Islet of Langerhans (tissue), 1 donor: ENCODE measurements around the gene IL11.

ENCODE experiments used
- FAIRE-seq: peaks from one replicate; lab custom pipeline; 2011; peaks lifted over from hg19 to GRCh38; lab: Jason Lieb, UNC

Gene IL11

GRCh38 chr19:55372316-55373081 is 2.2 kb upstream of the IL11 start:
- FAIRE-seq = no peak

- no peak for FAIRE-seq
Measured at GRCh38 chr19:55369653-55370304, 484 bp downstream of the IL11 start.

- no peak for FAIRE-seq
Measured at GRCh38 chr19:55368701-55369563, 1.3 kb downstream of the IL11 start.

- FAIRE-seq = no peak
Measured at GRCh38 chr19:55368106-55368505, 2.2 kb downstream of the IL11 start.

- FAIRE-seq = no peak
Measured at GRCh38 chr19:55366790-55367189, 3.5 kb downstream of the IL11 start.

DNA sequence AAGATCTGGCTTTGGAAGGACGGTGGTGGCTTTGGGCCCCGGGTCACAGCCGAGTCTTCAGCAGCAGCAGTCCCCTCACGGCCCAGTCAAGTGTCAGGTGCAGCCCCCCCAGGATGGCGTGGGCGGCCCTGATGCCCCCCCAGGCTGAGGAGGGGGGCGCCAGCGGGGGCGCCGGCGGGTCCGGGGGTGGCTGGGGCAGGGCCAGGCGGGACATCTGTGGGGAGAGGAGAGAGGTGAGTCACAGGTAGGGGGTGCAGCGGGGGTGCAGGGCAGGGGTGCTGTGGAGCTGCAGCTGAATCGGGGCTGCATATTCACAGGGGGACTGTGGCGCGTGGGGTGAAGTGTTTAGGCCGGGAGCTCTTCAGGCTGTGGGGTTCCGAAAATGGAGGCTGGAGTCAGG is 4.3 kb downstream of the IL11 start:
- FAIRE-seq = no peak

DNA sequence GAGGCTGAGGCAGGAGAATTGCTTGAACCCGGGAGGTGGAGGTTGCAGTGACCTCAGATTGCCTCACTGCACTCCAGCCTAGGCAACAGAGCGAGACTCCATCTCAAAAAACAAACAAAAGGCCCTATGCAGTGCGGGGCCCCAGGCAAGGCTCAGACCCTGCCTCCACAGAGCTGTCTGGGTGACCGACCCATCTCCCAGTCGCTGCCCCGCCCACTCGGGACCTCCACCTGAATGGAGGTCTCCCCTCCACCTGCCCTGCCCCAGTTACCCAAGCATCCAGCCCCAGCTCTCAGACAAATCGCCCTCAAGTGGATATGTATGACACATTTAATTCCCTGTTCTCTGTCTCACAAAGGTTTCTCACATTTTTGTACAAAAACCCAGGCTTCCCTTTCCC is 5.0 kb downstream of the IL11 start:
- no peak for FAIRE-seq

DNA sequence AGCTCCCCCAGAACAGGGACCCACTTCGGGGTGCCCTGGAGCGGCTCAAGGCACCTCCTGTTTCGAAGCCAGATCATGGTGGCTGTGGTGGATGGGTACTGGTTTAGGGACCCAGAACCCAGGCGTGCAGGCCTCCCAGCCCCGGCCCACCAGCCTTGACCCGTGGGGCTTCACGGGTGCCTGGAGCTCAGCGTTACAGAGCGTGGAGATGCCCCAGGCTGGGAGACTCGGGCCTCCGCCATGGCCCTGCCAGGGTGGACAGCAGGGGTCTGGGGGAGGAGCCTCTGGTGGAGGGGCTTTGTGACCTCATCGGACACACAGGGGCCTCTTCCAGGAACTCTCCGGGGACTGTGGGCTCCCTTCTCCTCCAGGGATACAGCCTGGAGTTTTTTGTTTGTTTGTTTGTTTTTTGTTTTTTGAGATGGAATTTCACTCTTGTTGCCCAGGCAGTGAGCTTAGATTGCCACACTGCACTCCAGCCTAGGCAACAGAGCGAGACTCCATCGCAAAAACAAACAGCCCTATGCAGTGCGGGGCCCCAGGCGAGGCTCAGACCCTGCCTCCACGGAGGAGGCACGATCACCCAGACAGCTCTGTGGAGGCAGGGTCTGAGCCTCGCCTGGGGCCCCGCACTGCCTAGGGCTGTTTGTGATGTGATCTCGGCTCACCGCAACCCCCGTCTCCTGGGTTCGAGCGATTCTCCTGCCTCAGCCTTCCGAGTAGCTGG is 7.1 kb downstream of the IL11 start, which contains the start of gene GARIN5B:
Gene GARIN5B (minus strand): TSS at position 271 of the 727 bp plus-strand sequence. CDS start 194 bp downstream, at position 77.
- FAIRE-seq = no peak

DNA sequence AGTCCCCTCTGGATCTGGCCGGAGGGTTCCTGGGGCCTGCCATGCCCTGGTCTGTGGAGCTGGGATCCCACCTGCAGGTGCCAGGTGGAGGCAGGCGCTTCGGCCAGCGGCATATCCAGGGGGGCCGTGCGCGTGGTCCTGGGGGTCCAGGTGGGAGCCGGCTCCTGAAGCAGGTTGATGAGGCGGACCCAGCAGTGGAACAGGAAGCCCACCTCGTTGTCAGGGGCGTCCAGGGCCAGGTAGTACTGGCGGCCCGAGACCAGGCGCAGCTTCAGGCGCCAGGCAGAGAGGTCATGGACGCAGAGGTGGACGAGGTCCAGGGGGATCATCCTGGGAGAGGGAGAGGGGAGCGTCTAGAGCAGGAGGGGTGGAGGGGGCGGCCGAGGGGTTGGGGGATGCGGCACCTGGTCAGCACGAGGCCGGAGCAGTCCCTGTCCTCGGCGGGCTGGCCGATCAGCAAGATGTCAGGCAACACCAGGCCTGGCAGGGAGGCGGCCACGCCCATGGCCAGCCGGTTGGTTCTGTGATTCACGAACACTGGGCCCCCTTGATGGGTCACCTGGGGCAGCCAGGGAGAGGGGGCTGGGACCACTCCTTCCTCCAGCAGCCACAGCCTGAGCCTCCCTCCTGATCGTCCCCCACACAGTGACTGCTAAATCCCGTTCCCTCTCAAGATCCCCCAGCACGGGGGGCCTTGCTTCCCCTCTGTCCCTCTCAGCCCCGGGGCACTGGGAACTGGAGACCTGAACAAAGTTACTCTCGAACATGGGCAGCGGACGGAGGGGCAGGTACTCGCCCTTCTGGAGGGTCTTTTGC is 7.9 kb downstream of the IL11 start:
- FAIRE-seq = no peak

DNA sequence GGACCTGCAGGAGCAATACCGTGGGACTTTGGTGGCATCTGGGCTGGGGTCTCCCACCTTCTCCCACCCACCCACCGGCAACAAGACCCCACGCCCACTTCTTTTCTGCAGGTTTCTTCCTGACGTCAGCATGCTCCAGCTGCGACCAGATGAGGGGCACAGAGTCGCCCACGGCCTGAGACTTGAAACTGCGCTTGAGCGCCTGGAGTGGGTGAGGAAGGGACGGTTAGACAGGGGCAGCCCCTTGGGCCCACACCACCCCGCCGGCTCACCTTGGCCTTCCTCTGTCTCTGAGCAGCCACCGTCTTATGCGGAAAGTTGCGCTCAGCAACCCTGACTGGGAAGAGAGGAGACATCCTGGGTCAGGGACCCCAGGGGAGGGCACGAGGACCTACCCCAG is 9.4 kb downstream of the IL11 start:
- FAIRE-seq = no peak

GRCh38 chr19:55358943-55359908 is 11.0 kb downstream of the IL11 start:
- no peak for FAIRE-seq

DNA sequence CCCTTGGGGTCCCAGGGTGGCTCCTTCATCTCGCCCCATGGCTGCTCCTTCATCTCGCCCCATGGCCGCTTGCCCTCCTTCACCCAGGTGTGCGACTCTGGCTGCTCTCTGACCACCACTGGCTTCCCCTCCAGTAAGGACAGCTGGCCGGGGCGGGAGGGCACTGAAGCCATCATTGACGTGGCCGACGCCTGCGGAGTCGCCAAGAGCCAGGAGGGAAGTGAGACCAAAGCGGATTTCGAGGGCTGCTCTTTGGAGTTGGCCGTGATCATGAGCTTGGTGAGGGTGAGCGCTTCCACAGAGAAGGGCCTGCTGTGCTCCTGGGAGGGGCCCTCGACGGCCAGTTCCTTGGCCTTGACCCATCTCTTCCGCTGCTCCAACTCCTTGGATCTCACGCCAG is 11.8 kb downstream of the IL11 start:
- no peak for FAIRE-seq

- FAIRE-seq = no peak
Measured at GRCh38 chr19:55355213-55355821, 14.9 kb downstream of the IL11 start.

DNA sequence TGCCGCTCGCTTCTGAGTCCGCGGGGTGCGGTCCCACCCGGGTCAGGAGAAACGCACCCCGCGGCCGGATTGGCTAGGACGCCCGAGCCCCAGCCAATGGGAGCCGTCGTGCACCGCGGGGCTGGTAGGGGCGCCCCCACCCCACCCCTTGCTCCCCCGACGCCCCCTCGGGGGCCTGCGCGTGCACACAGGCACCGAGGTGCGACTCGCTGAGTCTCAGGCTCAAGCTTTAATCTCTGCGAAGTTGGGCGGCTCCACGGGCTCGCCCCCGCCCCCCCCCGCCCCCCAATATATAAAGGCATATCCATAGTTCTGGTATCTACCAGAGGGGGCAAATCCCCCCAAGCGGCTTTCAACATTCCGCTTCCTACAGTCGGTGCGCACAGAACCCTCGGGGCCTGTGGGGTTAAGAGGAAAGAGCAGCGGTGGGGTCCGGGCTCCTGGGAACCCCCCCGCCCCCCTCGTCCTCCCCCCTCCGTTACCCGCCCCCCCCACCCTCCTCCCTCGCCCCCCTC is 15.5 kb downstream of the IL11 start, which contains the start of gene COX6B2:
Gene COX6B2 (minus strand): TSS at position 22 of the 515 bp plus-strand sequence. CDS start 198 bp downstream, outside the sequence.
- FAIRE-seq = no peak

DNA sequence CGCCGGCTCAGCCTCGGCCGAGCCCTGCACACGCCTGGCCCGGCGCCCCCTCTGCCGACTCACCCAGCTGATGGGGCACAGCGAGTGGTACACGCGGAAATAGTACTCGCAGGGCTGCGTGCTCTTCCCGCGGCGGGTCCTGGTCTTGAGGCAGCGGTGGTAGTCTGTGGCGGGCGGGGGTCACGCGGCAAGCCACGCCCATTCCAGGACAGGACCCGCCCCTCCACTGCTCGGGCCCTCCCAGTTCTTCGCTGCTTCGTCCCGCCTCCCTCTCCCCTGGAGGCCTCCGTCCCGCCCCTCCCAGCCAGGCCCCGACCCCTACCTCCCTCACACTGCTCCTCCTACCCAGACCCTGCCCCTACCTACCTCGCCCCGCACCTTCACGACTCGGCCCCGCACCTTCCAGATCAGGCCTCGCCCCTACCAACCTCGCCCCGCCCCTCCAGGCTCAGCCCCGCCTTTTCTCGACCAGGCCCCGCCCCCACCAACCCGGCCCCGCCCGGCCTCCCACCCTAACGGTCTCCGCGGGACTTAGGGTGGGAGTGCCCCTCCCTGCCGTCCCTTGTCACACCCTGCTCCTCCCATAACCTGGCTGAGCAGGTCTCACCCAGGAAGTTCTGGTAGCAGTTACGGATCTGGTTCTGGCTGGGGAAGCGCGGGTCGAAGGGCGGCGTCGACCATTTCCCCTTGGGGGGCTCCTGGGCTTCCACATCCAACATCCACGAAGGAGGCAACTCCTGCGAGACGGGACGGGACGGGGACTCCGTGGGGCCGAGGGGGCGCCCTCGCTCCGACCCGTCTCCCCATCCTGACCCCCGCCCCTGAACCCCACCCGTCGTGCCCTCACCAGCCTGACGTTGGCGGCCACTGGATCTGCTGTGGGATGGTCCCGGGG is 16.2 kb downstream of the IL11 start:
- FAIRE-seq = no peak

- no peak for FAIRE-seq
Measured at GRCh38 chr19:55353356-55353802, 16.9 kb downstream of the IL11 start.

DNA sequence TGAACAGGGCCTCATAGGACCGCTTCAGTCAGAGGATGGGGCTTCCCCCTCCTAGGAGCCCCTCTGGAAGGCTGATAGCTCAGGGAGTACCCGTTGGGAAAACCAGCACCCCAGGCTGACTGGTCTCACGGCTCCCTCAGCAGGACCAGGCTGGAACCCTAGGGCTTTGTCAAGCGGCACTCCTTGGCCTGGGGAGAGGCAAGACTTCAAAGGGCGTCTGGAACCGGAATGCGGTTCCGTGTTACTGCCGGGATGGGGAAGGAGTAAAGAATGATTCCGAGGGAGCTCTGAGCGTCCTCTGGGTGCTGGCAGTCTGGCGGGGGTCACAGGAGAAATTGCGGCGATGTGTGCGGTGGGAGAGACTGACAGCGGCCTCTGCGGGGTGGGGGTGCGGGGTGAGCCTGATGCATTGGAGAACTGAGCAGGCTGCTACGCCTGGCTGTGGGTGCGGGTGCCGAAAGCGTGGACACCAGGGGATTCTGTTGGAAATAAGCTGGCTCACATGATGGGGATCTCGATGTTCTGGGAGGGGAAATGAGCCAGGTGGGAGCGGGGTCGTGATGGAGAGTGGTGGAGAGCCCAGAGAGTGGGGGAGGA is 17.6 kb downstream of the IL11 start:
- no peak for FAIRE-seq

DNA sequence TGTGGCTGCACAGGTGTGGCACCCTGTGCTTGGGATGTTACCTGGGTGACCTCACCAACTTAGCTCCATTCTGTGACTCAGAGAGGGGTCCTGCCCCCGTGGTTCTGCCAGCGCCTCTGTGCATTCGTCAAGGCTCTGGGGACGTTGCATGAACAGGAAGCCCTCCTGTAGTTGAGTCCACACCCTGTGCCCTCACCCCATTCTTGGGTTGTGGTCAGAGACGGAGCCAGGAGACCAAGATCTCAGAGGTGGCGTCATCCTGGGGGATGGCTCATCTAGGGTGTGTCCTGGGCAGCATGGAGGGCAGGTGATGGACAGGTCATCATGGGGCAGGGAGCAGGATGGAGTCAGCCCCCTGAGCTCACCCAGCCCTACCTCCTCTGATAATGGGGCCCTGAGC is 18.2 kb downstream of the IL11 start:
- FAIRE-seq = no peak
